Measurements from ENCODE around the gene ARPC1B. TPM values are rescaled to one million over a fixed set of nuclear protein-coding genes. Genes with fewer than 3 reads are reported as not detected.

The ARPC1B gene
- total and polyA plus RNA-seq, 9 of the 15 experiments (the other 6 are each of a cell fraction or from before 2014, with no cell fraction given): 6.7 to 357 (median 211) TPM

- peak; percentile 86 for TF ChIP-seq ETV5 (CRISPR knock-in tag; IDR thresholded peaks at IDR 0.05; ENCODE audit: low read depth)
- TF ChIP-seq HSF4 (CRISPR knock-in tag; IDR thresholded peaks at IDR 0.05; ENCODE audit: borderline replicate concordance): no peak
- TF ChIP-seq HDAC2 (IDR thresholded peaks at IDR 0.05): peak; percentile 47; the same call in 1 of the 2 replicates
- TF ChIP-seq BRD9 (IDR thresholded peaks at IDR 0.05; ENCODE audit: low read depth, partially characterized antibody): no peak
- TF ChIP-seq TFAP4 (CRISPR knock-in tag; IDR thresholded peaks at IDR 0.05; ENCODE audit: borderline replicate concordance): peak; percentile 87
- TF ChIP-seq SAP30 (IDR thresholded peaks at IDR 0.05; ENCODE audit: borderline replicate concordance, insufficient read depth, low read depth, low read length, poor library complexity, severe bottlenecking): peak; percentile 61
- TF ChIP-seq TAF1 (IDR thresholded peaks at IDR 0.05; ENCODE audit: control insufficient read depth, extremely low read depth, insufficient read depth, low read length, severe bottlenecking): peak; percentile 67
- TF ChIP-seq MYC (IDR thresholded peaks at IDR 0.05; ENCODE audit: low read depth, low read length): peak; percentile 96
- peak; percentile 14; the same call in 1 of the 2 replicates for TF ChIP-seq MYC (CRISPR knock-in tag; IDR thresholded peaks at IDR 0.05; ENCODE audit: borderline replicate concordance, low read depth)
- TF ChIP-seq NFIC (IDR thresholded peaks at IDR 0.05): peak; percentile 68
- TF ChIP-seq MTA1 (IDR thresholded peaks at IDR 0.05; ENCODE audit: borderline replicate concordance): no peak
- TF ChIP-seq CBX3 (IDR thresholded peaks at IDR 0.05; ENCODE audit: borderline replicate concordance in 1 of 2, low read length in 2 of 2): peak in 1 of 2 experiments; percentile 65; a peak in 1 of 3 replicates
- no peak for TF ChIP-seq RNF2 (IDR thresholded peaks at IDR 0.05)
- TF ChIP-seq EGR1 (conservative IDR thresholded peaks at IDR 0.05): peak; percentile 41; the same call in 1 of the 2 replicates
- no peak for TF ChIP-seq ZFPM2 (CRISPR knock-in tag; IDR thresholded peaks at IDR 0.05)
- TF ChIP-seq SRSF1 (IDR thresholded peaks at IDR 0.05; ENCODE audit: low read depth, low read length): 0 out of 2 replicates have a peak, but pooled peaks have one; percentile 46
- no peak for TF ChIP-seq STAG1 (CRISPR knock-in tag; IDR thresholded peaks at IDR 0.05; ENCODE audit: borderline replicate concordance)
- TF ChIP-seq ZNF75A (CRISPR knock-in tag; IDR thresholded peaks at IDR 0.05): no peak
- 0 out of 2 replicates have a peak, but pooled peaks have one; percentile 44 for TF ChIP-seq FOXO4 (CRISPR knock-in tag; IDR thresholded peaks at IDR 0.05)
- peak; percentile 43 for TF ChIP-seq MEIS2 (IDR thresholded peaks at IDR 0.05; ENCODE audit: partially characterized antibody)
- no peak for TF ChIP-seq DACH1 (IDR thresholded peaks at IDR 0.05; ENCODE audit: partially characterized antibody)
- peak; percentile 95 for TF ChIP-seq RBFOX2 (IDR thresholded peaks at IDR 0.05; ENCODE audit: low read depth, low read length)
- peak; percentile 67; the same call in 1 of the 2 replicates for TF ChIP-seq OTX1 (CRISPR knock-in tag; IDR thresholded peaks at IDR 0.05)
- no peak for TF ChIP-seq TCF7L2 (IDR thresholded peaks at IDR 0.05; ENCODE audit: low read depth, low read length)
- no peak for TF ChIP-seq NBN (IDR thresholded peaks at IDR 0.05; ENCODE audit: low read depth)
- TF ChIP-seq SRSF7 (optimal IDR thresholded peaks at IDR 0.05; ENCODE audit: low read depth, low read length): no peak
- TF ChIP-seq CCAR2 (IDR thresholded peaks at IDR 0.05; ENCODE audit: low read depth, low read length): no peak
- no peak for TF ChIP-seq MCM7 (IDR thresholded peaks at IDR 0.05)
Observed at GRCh38 chr7:99438573-99439480, 64.3 kb downstream of the ARPC1B start, which contains the start of the genes CPSF4 and PTCD1 (continued).

All from K562 (cell line).